Breast epithelium (tissue), 3 donors: ENCODE results near the gene ZSWIM4.

ENCODE experiments used
- CTCF ChIP-seq, 3 donors: fragments of 450-650 bp; IDR thresholded peaks; one replicate each; pipeline ENCODE4 v1.5.1; 2016 to 2017; ENCODE audit warnings: antibody characterized with exemption in 3 of 3, mild to moderate bottlenecking in 3 of 3, moderate library complexity in 3 of 3
- POLR2A ChIP-seq: fragments of 450-650 bp; IDR thresholded peaks from one replicate; pipeline ENCODE4 v1.6.1; 2016; ENCODE audit warnings: antibody characterized with exemption, mild to moderate bottlenecking, moderate library complexity

GRCh38 chr19:13866463-13867046 lies 71.3 kb downstream of the ZSWIM4 start:
- TF ChIP-seq CTCF (IDR thresholded peaks at IDR 0.05) (no peak), POLR2A (no peak)
